HepG2 (cell line): Measurements from ENCODE around the gene PSMG3. TPM values are rescaled to one million over a fixed set of nuclear protein-coding genes. Genes with fewer than 3 reads are reported as not detected.

Experiments used
- ATAC-seq: fragments of 200-7000 bp; cut with Tn5 transposase; 3 replicates; pipeline ENCODE4 v1.9.1; 2020; ENCODE audit warnings: mild to moderate bottlenecking, moderate library complexity
- BruUV-seq: library from RNA; stranded (reverse); fragments of 400-500 nt; replicated peaks from 2 replicates; lab custom pipeline; 2021; lab: Mats Ljungman, UMichigan
- CTCF ChIA-PET: fragments of 300-600 bp; formaldehyde crosslinking; extraction: SDS; loops from one replicate; lab custom pipeline; 2021; ENCODE audit warnings: low total read pairs, inconsistent platforms, low intra/inter-chr PET ratio; lab: Yijun Ruan, JAX
- POLR2A ChIA-PET: fragments of 350-600 bp; sonication (Branson Sonifier 250); formaldehyde crosslinking; loops from one replicate; lab custom pipeline; 2020; ENCODE audit warnings: antibody characterized with exemption, inconsistent platforms; lab: Yijun Ruan, JAX
- DNase-seq: peaks from one replicate; pipeline ENCODE4 v3.0.0-alpha.2; 2015; ENCODE audit warnings: low spot score
- FAIRE-seq: peaks from 3 replicates; lab custom pipeline; 2011; peaks lifted over from hg19 to GRCh38; lab: Jason Lieb, UNC
- H2AFZ ChIP-seq: one replicate; pipeline ENCODE4 v1.6.1; 2011; ENCODE audit warnings: low read length, inconsistent platforms
- H3K27ac ChIP-seq: fragments of 300-600 bp; 3 replicates; pipeline ENCODE4 v1.8.0; 2011; ENCODE audit warnings: mixed run types, mild to moderate bottlenecking, mixed read lengths, low read length, inconsistent platforms; ENCODE audit not compliant: insufficient read depth; ENCODE audit errors: extremely low read length
- H3K27me3 ChIP-seq, 2 experiments: fragments of 200-600 bp in 1 of 2; 2 replicates in 1 of 2; 3 replicates in 1 of 2; pipeline versions ENCODE4 v1.6.0 to v1.8.0; 2011; ENCODE audit warnings: low read length in 2 of 2, mild to moderate bottlenecking in 2 of 2, moderate library complexity in 2 of 2, inconsistent platforms in 1 of 2; ENCODE audit not compliant: insufficient read depth in 2 of 2, control insufficient read depth in 1 of 2
- H3K36me3 ChIP-seq, 2 experiments: fragments of 200-600 bp in 1 of 2; replicated peaks in 1 of 2; 2 replicates in 1 of 2; 3 replicates in 1 of 2; pipeline versions ENCODE4 v1.5.1 to v1.8.0; 2011; ENCODE audit warnings: low read length in 2 of 2, inconsistent platforms in 1 of 2; ENCODE audit not compliant: insufficient read depth in 2 of 2, control insufficient read depth in 1 of 2
- H3K4me1 ChIP-seq: 2 replicates; pipeline ENCODE4 v1.5.1; 2012; ENCODE audit warnings: low read length, inconsistent platforms; ENCODE audit not compliant: insufficient read depth
- H3K4me2 ChIP-seq: 2 replicates; pipeline ENCODE4 v1.6.0; 2011; ENCODE audit warnings: low read depth, low read length, inconsistent platforms
- H3K4me3 ChIP-seq, 3 experiments: fragments of 200-600 bp in 1 of 3; sonication (generic), shearing (Covaris generic) in 1 of 3; replicated peaks in 1 of 3; 2 replicates each; pipeline ENCODE4 v1.5.1; 2011 to 2016; ENCODE audit warnings: low read length in 3 of 3, inconsistent platforms in 2 of 3, low read depth in 2 of 3, mild to moderate bottlenecking in 2 of 3, control low read depth in 1 of 3, mixed read lengths in 1 of 3; ENCODE audit not compliant: insufficient read depth in 1 of 3
- H3K79me2 ChIP-seq: one replicate; pipeline ENCODE4 v1.6.1; 2011; ENCODE audit warnings: low read length, inconsistent platforms; ENCODE audit not compliant: insufficient read depth
- H3K9ac ChIP-seq: 2 replicates; pipeline ENCODE4 v1.6.0; 2011; ENCODE audit warnings: mild to moderate bottlenecking, low read depth, low read length, inconsistent platforms; ENCODE audit not compliant: insufficient read depth
- H3K9me3 ChIP-seq: 2 replicates; pipeline ENCODE4 v1.5.1; 2012; ENCODE audit warnings: mild to moderate bottlenecking, low read length
- H4K20me1 ChIP-seq: 2 replicates; pipeline ENCODE4 v1.6.0; 2011; ENCODE audit warnings: inconsistent platforms, mild to moderate bottlenecking, low read length, moderate library complexity; ENCODE audit not compliant: insufficient read depth
- RBFOX2 ChIP-seq: fragments of 200-400 bp; formaldehyde crosslinking; IDR thresholded peaks from 2 replicates; pipeline ENCODE4 v1.6.1; 2017; ENCODE audit warnings: low read depth, mild to moderate bottlenecking, low read length
- TCF12 ChIP-seq, 2 experiments: fragments of 450-650 bp in 1 of 2; sonication (generic) in 1 of 2; formaldehyde crosslinking in 1 of 2; IDR thresholded peaks; 2 replicates each; pipeline versions ENCODE4 v1.6.1 to v1.8.0; 2017 to 2022; ENCODE audit warnings: antibody characterized with exemption in 1 of 2, mild to moderate bottlenecking in 1 of 2, missing genetic modification reagents in 1 of 2, moderate library complexity in 1 of 2
- ZBTB1 ChIP-seq: sonication (generic); formaldehyde crosslinking; IDR thresholded peaks from 2 replicates; pipeline ENCODE4 v1.4.0; 2020; ENCODE audit warnings: missing genetic modification reagents, borderline replicate concordance
- ZBTB3 ChIP-seq: sonication (generic); formaldehyde crosslinking; IDR thresholded peaks from 2 replicates; pipeline ENCODE4 v1.4.0; 2020; ENCODE audit warnings: low read depth, mild to moderate bottlenecking, moderate library complexity, missing genetic modification reagents, borderline replicate concordance
- ZNF816 ChIP-seq: sonication (generic); formaldehyde crosslinking; IDR thresholded peaks from 2 replicates; pipeline ENCODE4 v1.8.0; 2022; ENCODE audit warnings: missing genetic modification reagents, mild to moderate bottlenecking, borderline replicate concordance
- WGBS: methylation state at CpG from one replicate; pipeline ENCODE4 v1.1.6; 2017; ENCODE audit warnings: low lambda C conversion rate; 5-methylcytosine and 5-hydroxymethylcytosine counted together
- in situ Hi-C: cut with HindIII; loops from 2 replicates; pipeline ENCODE4 v1.10.0; 2017; ENCODE audit warnings: low pct_unique_long_range_greater_than_20kb; ENCODE audit not compliant: extremely low pct_ligation_motif_present
- intact Hi-C: fragments of 100-400 bp; cut with micrococcal nuclease; formaldehyde crosslinking; loops from one replicate; pipeline ENCODE4 v1.10.0; 2022; ENCODE audit not compliant: unreplicated experiment
- polyA plus RNA-seq, 8 experiments: library from polyadenylated mRNA; depleted of rRNA in 3 of 8; stranded (reverse) in 7 of 8; unstranded in 1 of 8; fragments of >200 nt; fragmentation: Illumina TruSeq in 4 of 8; extraction: Trizol in 4 of 8; gene quantifications; 2 replicates each; pipeline versions ENCODE4 v1.2.1 to v1.2.3, GENCODE V29; 2011 to 2016; ENCODE audit warnings: low read depth in 4 of 8, missing spikeins in 1 of 8, mixed read lengths in 1 of 8; ENCODE audit not compliant: insufficient read depth in 1 of 8
- total RNA-seq, 5 experiments: library from RNA; depleted of rRNA; stranded (reverse); fragments of >200 nt; fragmentation: Illumina TruSeq; extraction: Trizol; gene quantifications; 2 replicates each; pipeline ENCODE4 v1.2.3, GENCODE V29; 2016; ENCODE audit warnings: low read depth in 1 of 5
- TF ChIP-seq, protein P1 (sequence below): sonication (generic); formaldehyde crosslinking; IDR thresholded peaks from 2 replicates; pipeline ENCODE4 v1.9.0; 2021; ENCODE audit warnings: missing genetic modification reagents, borderline replicate concordance
- TF ChIP-seq, protein P2 (sequence below): sonication (generic); formaldehyde crosslinking; IDR thresholded peaks from 2 replicates; pipeline ENCODE4 v1.4.0; 2020; ENCODE audit warnings: low read depth, mild to moderate bottlenecking, missing genetic modification reagents

PSMG3 gene
- total and polyA plus RNA-seq, 2 of the 13 experiments (the other 11 are each of a cell fraction or from before 2014, with no cell fraction given), result 29.6 to 48.4 TPM

- TF ChIP-seq, protein P1, sequence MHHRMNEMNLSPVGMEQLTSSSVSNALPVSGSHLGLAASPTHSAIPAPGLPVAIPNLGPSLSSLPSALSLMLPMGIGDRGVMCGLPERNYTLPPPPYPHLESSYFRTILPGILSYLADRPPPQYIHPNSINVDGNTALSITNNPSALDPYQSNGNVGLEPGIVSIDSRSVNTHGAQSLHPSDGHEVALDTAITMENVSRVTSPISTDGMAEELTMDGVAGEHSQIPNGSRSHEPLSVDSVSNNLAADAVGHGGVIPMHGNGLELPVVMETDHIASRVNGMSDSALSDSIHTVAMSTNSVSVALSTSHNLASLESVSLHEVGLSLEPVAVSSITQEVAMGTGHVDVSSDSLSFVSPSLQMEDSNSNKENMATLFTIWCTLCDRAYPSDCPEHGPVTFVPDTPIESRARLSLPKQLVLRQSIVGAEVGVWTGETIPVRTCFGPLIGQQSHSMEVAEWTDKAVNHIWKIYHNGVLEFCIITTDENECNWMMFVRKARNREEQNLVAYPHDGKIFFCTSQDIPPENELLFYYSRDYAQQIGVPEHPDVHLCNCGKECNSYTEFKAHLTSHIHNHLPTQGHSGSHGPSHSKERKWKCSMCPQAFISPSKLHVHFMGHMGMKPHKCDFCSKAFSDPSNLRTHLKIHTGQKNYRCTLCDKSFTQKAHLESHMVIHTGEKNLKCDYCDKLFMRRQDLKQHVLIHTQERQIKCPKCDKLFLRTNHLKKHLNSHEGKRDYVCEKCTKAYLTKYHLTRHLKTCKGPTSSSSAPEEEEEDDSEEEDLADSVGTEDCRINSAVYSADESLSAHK (CRISPR knock-in tag), result no peak
- TF ChIP-seq, all 625 proteins: peak for 119
Observed at GRCh38 chr7:1532456-1533254, 37.2 kb downstream of the PSMG3 start (continued).

GRCh38 chr7:1531979-1532455, 37.8 kb downstream of the PSMG3 start:
- FAIRE-seq (no peak), ATAC-seq (peak; percentile 2; the same call in 1 of the 3 replicates), DNase-seq (no peak)
- Histone ChIP-seq H3K36me3 (peaks cover 2 to 3% of the 10 kb centered on the region in 2 experiments; a peak in 1 of 5 replicates), H3K4me2 (peak overlapping the region; percentile 96), H2AFZ (no peak overlapping the region), H3K9me3 (no peaks in the 10 kb centered on the region), H3K4me3 (peak overlapping the region; percentile 60 to 86 (median 86)), H3K9ac (peak overlapping the region; percentile 84), H3K4me1 (peaks cover 62% of the 10 kb centered on the region), H3K79me2 (peaks cover 45% of the 10 kb centered on the region), H3K27ac (peak overlapping the region; percentile 81), H3K27me3 (peaks cover 0 to 4% of the 10 kb centered on the region in 2 experiments; a peak in 1 of 5 replicates), H4K20me1 (peaks cover 15% of the 10 kb centered on the region; the same call in 1 of the 2 replicates)
- CTCF ChIA-PET, result interaction anchor here (1.5 kb wide), 1 partner anchor 25 kb away, joined by 4 read pairs; no protein-coding TSS in a partner anchor
- in situ Hi-C loops, result no loop called here
- POLR2A ChIA-PET, result interaction anchor here (1.3 to 7.0 kb wide), 3 partner anchors 16 to 103 kb away, joined by 3 to 108 read pairs (median 8); partner anchors contain the start of gene TMEM184A
- intact Hi-C loops, result loop anchor here (1.0 to 2.0 kb wide), 2 partner anchors 28 to 71 kb away; partner anchors contain the start of gene INTS1
- 0 out of 2 replicates have a peak, but pooled peaks have one; percentile 5 for TF ChIP-seq RBFOX2
- no peak for TF ChIP-seq ZBTB1 (CRISPR knock-in tag)
- TF ChIP-seq, protein P2, sequence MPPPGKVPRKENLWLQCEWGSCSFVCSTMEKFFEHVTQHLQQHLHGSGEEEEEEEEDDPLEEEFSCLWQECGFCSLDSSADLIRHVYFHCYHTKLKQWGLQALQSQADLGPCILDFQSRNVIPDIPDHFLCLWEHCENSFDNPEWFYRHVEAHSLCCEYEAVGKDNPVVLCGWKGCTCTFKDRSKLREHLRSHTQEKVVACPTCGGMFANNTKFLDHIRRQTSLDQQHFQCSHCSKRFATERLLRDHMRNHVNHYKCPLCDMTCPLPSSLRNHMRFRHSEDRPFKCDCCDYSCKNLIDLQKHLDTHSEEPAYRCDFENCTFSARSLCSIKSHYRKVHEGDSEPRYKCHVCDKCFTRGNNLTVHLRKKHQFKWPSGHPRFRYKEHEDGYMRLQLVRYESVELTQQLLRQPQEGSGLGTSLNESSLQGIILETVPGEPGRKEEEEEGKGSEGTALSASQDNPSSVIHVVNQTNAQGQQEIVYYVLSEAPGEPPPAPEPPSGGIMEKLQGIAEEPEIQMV (CRISPR knock-in tag), result no peak
- 0 out of 2 replicates have a peak, but pooled peaks have one; percentile 7 for TF ChIP-seq ZBTB3 (CRISPR knock-in tag)
- 0 out of 2 replicates have a peak, but pooled peaks have one; percentile 31 for TF ChIP-seq ZNF816 (CRISPR knock-in tag)
- no peak for TF ChIP-seq TCF12 (IDR thresholded peaks at IDR 0.05)
- TF ChIP-seq TCF12 (CRISPR knock-in tag; IDR thresholded peaks at IDR 0.05), result 0 out of 2 replicates have a peak, but pooled peaks have one; percentile 8
- WGBS, result 15% methylated on average over 9 of the region's 10 CpGs
- TSS peak; percentile 76 for BruUV-seq
